MG63 (cell line): Measurements from ENCODE around the gene MYO18B. TPM values are rescaled to one million over a fixed set of nuclear protein-coding genes. Genes with fewer than 3 reads are reported as not detected.

Experiments
- DNase-seq: peaks from one replicate; pipeline ENCODE4 v3.0.0-alpha.2; 2020
- H3K27me3 ChIP-seq: fragments of 250-450 bp; sonication (Bioruptor Pico); 2 replicates; pipeline ENCODE4 v1.5.1; 2020; ENCODE audit warnings: mild to moderate bottlenecking, moderate library complexity
- H3K36me3 ChIP-seq: fragments of 250-450 bp; sonication (Bioruptor Pico); 2 replicates; pipeline ENCODE4 v1.5.1; 2020; ENCODE audit warnings: mild to moderate bottlenecking, moderate library complexity
- H3K4me3 ChIP-seq: fragments of 250-450 bp; sonication (Bioruptor Pico); 2 replicates; pipeline ENCODE4 v1.5.1; 2020; ENCODE audit warnings: mild to moderate bottlenecking, moderate library complexity
- H3K9me3 ChIP-seq: fragments of 250-450 bp; sonication (Bioruptor Pico); 2 replicates; pipeline ENCODE4 v1.5.1; 2020; ENCODE audit warnings: mild to moderate bottlenecking, moderate library complexity
- total RNA-seq: library from RNA; depleted of rRNA; stranded (reverse); fragments of >200 nt; shearing (Covaris generic); gene quantifications from 2 replicates; pipeline ENCODE4 v1.2.3, GENCODE V29; 2014; ENCODE audit warnings: low replicate concordance

MYO18B gene
- total RNA-seq, 1 experiment from 2014 or later: not detected

DNA sequence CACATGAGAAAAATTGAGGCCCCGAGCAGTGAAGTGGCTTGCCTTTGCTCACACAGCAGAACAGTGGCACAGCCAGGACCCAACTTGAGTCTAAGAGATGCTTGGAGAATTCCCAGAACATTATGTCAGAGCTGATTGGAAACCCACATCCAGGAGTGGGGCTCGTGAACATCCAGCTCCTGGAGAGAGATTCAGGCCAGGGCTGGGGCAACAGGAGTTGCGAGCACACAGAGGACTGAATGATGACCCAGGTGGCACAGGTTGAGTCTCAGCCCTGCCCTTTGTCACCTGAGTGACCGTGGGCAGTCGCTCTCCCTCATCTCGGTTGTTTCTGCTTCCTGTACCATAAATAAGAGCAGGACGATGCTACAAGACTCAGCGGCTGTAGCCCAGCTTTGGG is 102.6 kb downstream of the MYO18B start:
- H3K27me3 ChIP-seq: no peaks in the 10 kb centered on the region
- H3K4me3 ChIP-seq: no peak overlapping the region
- no peaks in the 10 kb centered on the region for H3K9me3 ChIP-seq
- no peak for DNase-seq
- no peaks in the 10 kb centered on the region for H3K36me3 ChIP-seq

DNA sequence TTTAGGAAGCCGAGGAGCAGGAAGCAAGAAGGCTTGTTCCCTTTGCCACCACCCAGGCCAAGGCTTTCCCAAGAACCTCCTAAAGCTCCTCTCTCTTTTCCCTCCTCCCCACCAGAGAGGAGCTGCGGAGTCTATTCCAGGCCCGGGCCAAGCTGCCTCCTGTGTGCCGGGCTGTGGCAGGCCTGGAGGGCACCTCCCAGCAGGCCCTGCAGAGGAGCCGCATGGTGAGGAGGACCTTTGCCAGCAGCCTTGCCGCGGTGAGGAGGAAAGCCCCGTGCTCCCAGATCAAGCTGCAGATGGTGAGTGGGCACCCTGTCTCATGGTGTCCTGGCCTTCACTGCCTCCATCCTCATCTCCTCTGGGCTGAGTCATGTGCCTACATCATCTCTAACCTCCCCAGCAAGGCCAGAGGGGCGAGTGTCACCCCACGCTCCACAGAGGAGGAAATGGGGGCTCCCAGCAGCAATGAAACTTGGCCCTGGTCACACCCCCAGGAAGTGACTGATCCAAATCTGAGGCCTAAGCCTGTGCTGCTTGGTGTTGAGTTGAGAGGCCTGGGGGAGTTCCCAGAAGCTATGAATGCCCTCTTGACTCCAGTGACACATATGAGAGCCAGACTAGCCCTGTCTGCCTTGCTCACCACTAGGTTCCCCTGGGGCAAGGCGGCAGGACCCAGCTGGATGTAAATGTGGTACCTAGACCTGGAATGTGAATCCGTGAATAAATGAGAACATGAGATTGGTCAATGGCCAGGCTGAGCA is 104.2 kb downstream of the MYO18B start:
- no peaks in the 10 kb centered on the region for H3K9me3 ChIP-seq
- no peaks in the 10 kb centered on the region for H3K27me3 ChIP-seq
- no peaks in the 10 kb centered on the region for H3K36me3 ChIP-seq
- DNase-seq: peak; percentile 18
- no peak overlapping the region for H3K4me3 ChIP-seq

DNA sequence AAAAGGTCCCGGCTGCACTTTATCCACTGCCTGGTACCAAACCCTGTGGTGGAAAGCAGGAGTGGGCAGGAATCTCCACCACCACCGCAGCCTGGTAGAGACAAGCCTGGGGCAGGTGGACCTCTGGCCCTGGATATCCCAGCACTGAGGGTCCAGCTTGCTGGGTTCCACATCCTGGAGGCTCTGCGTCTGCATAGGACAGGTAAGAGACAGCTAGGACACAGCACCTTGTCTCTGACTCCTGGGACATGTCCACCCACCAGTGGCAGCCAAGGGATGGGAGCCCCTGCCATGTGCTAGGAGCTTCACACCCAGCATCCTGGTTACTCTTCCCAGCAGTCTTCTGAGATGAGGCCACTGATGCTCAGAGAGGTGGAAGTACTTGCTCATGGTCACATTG is 105.5 kb downstream of the MYO18B start:
- no peak for DNase-seq
- no peaks in the 10 kb centered on the region for H3K36me3 ChIP-seq
- no peaks in the 10 kb centered on the region for H3K9me3 ChIP-seq
- no peak overlapping the region for H3K4me3 ChIP-seq
- no peaks in the 10 kb centered on the region for H3K27me3 ChIP-seq

DNA sequence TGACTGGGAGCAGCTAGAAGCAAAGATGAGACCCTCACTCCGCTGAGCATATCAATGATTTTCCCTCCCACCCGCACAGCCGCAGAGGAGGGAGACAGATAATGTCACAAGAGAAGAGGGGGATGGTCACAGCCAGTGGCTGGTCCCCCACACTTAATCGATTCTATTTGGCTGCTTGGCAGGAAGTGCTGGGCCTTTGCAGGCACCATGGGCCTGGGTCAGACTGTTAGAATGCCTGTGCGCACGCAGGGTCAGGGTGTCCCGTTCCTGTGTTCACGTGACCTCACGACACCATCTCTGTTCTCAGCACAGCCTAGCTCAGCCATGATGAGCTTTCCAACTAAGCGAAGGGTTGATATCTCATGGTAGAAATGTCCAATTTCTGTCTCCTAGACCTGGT is 107.0 kb downstream of the MYO18B start:
- H3K9me3 ChIP-seq: no peaks in the 10 kb centered on the region
- H3K4me3 ChIP-seq: no peak overlapping the region
- DNase-seq: no peak
- H3K36me3 ChIP-seq: no peaks in the 10 kb centered on the region
- H3K27me3 ChIP-seq: no peaks in the 10 kb centered on the region

DNA sequence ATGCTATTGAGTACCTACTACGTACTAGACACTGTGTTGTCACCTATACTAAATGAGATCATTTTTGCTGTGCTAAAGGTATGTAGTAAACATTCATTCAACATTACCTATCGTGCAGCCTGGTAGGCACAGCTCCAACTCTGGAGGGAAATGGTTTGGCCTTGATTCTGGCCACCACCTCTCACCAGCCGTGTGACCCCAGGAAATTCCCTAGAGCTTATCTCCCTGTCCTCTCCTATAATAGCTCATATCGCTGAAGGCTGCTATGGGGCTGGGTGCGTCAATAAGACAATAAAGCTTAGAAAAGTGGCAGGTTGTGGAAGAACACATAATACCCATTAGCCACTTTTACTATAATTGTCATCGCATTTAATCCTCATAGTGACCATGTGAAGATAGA is 107.5 kb downstream of the MYO18B start:
- H3K4me3 ChIP-seq: no peak overlapping the region
- no peaks in the 10 kb centered on the region for H3K36me3 ChIP-seq
- H3K27me3 ChIP-seq: no peaks in the 10 kb centered on the region
- DNase-seq: no peak
- H3K9me3 ChIP-seq: no peaks in the 10 kb centered on the region

DNA sequence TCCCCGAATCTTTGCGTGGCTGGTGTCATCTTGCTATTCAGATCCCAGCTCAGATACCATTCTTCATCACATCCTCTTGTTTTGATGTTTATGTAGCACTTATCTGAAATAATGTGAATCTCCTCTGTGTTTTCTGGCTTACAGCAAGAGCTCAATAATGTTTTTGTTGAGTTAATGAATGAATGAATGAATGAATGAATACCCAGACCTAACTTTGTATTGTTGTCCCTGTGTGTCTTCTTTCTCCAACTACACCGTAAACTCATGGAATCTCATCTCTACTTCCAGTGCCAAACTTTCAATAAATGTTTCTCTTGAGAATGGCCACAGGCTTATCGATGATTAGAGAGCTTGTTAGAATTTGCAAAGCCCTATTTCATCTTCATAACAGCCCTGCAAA is 110.2 kb downstream of the MYO18B start:
- Histone ChIP-seq H3K9me3 (no peaks in the 10 kb centered on the region), H3K27me3 (no peaks in the 10 kb centered on the region), H3K36me3 (no peaks in the 10 kb centered on the region), H3K4me3 (no peak overlapping the region)
- no peak for DNase-seq

DNA sequence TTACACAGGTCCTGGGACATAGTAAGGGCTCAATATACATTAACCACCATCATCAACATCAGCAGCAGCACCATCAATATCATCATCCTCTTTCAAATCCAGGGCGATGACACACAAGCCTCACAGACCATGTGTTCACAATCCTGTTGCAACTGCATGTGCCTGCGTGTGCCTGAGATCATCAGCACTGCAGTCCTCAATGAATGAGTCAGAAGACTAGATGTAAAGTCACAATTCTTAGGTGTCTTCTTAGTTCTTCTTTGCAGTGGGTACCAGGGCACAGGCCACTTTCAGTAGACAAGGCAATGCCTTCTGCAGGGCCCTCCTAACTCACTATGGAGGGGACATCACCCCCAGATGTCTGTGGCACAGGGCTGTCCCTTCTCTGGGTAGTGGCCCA is 111.1 kb downstream of the MYO18B start:
- Histone ChIP-seq H3K36me3 (no peaks in the 10 kb centered on the region), H3K4me3 (no peak overlapping the region), H3K27me3 (no peaks in the 10 kb centered on the region), H3K9me3 (no peaks in the 10 kb centered on the region)
- peak; percentile 23 for DNase-seq

DNA sequence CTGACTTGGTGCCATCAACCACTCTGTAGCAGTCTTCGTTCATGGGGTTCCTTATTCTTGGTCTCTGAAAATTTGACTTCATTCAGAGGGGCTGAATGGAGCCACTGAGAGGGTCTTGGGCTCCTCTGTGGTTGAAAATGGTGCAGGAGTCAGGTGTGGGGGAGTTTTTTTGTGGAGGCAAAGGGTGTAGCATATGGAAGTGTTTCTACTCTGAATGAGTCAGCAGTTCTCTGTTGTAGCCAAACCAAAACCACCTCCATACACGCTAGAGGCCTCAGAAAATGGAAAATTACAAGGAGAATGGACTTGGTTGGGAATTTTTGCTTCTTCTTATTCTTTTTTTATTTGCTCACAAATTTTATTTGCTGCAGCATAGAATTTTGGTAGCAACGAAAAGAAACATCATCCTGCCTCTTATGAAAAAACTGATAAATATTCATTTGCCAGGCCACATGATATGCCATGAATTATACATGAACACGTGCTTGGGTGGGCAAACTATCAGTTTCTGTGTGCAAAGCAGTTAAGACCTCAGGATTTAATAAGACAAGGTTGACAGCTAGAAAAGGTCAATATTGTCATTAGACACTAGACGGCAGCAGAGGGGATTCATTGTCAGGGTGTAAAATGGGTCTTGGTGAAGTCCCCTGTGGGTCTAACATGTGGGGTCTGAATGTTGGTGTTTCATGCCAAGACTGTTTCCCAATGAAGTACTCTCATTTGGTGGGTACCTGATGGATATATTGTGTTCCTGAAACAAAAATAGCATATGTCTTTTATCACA is 111.7 kb downstream of the MYO18B start:
- H3K9me3 ChIP-seq: no peaks in the 10 kb centered on the region
- H3K36me3 ChIP-seq: no peaks in the 10 kb centered on the region
- H3K4me3 ChIP-seq: no peak overlapping the region
- no peaks in the 10 kb centered on the region for H3K27me3 ChIP-seq
- no peak for DNase-seq

DNA sequence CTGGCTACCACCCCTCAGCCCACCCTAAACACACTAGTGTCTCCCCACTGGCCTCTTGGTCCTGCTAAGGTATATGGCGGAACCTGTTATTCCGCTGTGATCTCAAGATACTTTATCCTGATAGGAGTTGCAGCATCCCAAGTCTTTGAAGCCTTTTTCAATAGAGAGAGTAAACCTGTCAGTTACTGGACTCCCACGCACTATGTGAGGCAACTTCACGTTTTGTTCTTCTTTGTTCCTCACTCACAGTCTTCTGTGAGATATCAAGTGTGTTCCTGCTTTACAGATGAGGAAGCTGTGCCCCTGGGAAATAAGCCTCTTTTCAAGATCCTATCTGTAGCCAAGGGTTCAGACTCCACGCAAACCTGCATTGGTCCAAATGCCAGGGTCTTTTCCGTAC is 127.8 kb downstream of the MYO18B start:
- no peak for DNase-seq
- Histone ChIP-seq H3K9me3 (no peaks in the 10 kb centered on the region), H3K4me3 (no peak overlapping the region), H3K36me3 (no peaks in the 10 kb centered on the region), H3K27me3 (peaks cover 2% of the 10 kb centered on the region)

DNA sequence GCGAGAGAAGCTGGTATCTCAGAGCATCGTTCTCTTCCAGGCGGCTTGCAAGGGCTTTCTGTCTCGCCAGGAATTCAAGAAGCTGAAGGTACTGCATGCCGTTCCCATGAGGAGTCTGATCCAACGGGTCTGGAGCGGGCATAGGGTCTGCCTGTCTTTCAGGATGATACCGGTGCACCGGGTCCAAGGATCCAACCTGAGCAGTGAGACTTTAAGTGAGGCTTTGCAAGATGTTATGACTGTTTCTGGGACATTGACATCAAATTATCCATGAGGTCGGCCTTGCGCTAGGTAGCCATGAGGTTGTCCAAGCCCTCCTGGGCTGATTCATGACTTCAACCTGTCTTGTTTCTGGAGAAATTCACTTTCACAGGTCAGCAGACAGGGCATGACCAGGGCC is 132.3 kb downstream of the MYO18B start:
- peaks cover 11% of the 10 kb centered on the region for H3K27me3 ChIP-seq
- H3K4me3 ChIP-seq: no peak overlapping the region
- no peaks in the 10 kb centered on the region for H3K36me3 ChIP-seq
- DNase-seq: no peak
- no peaks in the 10 kb centered on the region for H3K9me3 ChIP-seq

DNA sequence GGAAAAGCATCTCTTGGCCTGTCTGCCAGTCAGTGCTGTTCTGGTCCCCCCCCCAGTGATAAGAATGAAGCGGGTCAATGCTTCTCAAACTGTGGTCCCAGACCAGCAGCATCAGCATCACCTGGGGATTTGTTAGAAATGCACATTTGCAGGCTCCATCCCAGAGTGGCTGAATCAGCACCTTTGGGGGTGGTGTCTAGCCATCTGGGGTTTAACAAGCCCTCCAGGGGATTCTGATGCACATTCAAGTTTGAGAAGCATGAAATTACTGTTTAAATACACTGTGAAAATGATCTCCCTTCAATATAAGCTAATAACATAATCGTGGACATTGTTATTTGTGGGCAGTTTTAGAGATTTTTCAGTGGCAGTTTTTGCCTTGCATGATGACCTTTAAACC is 133.5 kb downstream of the MYO18B start:
- Histone ChIP-seq H3K9me3 (no peaks in the 10 kb centered on the region), H3K4me3 (no peak overlapping the region), H3K36me3 (no peaks in the 10 kb centered on the region), H3K27me3 (peaks cover 11% of the 10 kb centered on the region)
- DNase-seq: no peak

DNA sequence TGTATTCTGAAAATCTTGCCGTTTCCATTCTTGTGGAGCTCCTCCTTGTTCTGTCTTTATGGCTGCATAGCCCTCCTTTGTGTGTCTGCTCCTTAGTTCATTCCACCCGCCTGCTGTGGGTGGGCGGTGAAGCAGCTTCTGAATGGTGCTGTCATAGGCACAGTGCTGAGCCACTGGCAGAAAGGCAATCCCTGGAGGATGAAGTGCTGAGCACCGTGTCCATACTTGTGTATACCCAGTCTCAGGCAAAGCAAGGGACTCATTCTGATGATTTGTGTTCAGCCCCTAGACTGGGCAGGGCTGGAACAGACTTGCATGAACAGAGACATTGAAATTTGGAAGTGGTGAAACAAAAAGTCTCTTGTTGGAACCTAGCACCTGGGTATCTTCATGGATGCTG is 134.9 kb downstream of the MYO18B start:
- DNase-seq: no peak
- H3K36me3 ChIP-seq: no peaks in the 10 kb centered on the region
- no peak overlapping the region for H3K4me3 ChIP-seq
- H3K9me3 ChIP-seq: no peaks in the 10 kb centered on the region
- H3K27me3 ChIP-seq: peaks cover 14% of the 10 kb centered on the region

DNA sequence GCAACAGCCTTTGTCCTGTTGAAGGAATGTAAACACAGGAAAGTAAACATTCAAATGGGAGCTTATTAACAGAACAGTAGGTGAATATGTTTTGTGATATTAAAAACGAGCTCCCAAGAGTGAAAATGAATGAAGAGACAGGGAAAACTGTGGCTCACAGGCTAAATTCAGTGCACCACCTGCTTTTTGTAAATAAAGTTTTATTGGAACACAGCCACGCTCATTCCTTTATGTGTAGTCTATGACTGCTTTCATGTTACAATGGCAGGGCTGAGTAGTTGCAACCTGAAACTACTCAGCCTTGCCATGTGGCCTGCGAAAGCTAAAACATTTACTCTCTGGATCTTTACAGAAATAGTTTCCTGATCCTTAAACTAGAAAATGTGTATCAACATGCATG is 136.9 kb downstream of the MYO18B start:
- H3K36me3 ChIP-seq: no peaks in the 10 kb centered on the region

DNA sequence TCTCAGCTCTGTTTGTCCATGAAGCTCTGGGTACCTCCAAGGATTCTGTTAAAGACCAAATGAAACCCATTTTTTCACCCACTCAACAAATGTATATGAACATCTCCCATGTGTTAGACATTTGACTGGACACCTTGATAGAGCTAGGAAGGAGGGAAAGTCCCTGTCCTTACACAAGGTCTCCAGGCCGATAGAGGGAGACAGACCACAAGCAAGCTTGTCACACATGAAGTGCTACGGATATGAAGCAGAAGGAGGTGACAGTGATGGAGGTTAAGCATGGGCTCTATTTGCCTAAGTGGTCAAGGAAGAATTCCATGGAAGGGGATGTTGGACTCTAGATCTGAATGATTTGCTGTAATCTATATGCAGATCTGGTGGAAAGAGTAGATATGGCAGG is 138.5 kb downstream of the MYO18B start:
- Histone ChIP-seq H3K4me3 (no peak overlapping the region), H3K27me3 (peaks cover 14% of the 10 kb centered on the region), H3K9me3 (no peaks in the 10 kb centered on the region), H3K36me3 (no peaks in the 10 kb centered on the region)
- no peak for DNase-seq

More for the DNA sequence above, 136.9 kb downstream of the MYO18B start:
- DNase-seq: no peak
- H3K27me3 ChIP-seq: peaks cover 14% of the 10 kb centered on the region
- H3K4me3 ChIP-seq: no peak overlapping the region
- no peaks in the 10 kb centered on the region for H3K9me3 ChIP-seq

DNA sequence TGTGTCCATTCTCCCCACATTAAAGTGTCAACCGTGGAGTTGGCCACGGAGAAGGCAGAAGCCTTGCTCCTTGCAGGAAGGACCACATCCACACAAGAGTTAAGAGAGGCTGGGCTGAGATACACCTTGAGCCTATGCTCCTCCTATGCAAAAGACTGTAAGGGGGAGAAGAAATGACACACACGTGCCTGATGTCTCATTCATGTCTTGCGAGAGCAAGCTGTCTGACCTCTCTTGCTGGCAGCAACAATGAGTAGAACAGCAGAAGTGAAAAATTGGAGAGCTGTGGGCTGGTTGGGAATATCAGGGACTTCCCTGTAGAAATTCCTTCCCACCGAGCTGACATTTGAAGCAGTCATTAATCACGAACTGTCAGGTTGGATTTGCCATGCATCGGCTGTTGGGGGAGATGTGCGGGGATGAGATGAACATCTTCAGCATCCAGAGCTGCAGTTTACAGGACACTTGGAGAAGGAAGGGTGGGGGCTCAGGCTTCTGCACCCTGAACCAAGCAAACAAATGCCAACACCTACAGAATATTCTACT is 139.3 kb downstream of the MYO18B start:
- Histone ChIP-seq H3K27me3 (peaks cover 12% of the 10 kb centered on the region), H3K36me3 (no peaks in the 10 kb centered on the region), H3K4me3 (no peak overlapping the region), H3K9me3 (no peaks in the 10 kb centered on the region)
- no peak for DNase-seq

DNA sequence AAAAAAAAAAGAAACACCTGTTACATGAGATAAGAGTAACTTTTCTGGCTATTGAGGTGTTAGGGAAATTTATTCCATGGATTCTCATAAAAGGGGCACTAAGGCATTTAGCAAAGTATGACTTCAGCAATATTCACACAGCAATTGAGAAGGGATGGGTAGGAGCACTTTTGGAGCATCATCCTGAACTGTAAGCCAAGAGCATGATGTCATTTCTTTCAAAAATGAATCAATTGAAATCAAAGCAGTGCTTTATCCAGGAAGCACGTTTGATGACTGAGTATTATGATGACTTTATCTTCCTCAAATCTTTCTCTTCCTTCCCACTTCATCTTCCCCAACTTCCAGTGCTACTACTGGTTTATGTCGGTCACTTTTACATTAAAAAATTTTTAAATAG is 140.4 kb downstream of the MYO18B start:
- no peaks in the 10 kb centered on the region for H3K36me3 ChIP-seq
- no peak overlapping the region for H3K4me3 ChIP-seq
- H3K27me3 ChIP-seq: peaks cover 12% of the 10 kb centered on the region; the same call in 1 of the 2 replicates
- H3K9me3 ChIP-seq: no peaks in the 10 kb centered on the region
- DNase-seq: no peak

DNA sequence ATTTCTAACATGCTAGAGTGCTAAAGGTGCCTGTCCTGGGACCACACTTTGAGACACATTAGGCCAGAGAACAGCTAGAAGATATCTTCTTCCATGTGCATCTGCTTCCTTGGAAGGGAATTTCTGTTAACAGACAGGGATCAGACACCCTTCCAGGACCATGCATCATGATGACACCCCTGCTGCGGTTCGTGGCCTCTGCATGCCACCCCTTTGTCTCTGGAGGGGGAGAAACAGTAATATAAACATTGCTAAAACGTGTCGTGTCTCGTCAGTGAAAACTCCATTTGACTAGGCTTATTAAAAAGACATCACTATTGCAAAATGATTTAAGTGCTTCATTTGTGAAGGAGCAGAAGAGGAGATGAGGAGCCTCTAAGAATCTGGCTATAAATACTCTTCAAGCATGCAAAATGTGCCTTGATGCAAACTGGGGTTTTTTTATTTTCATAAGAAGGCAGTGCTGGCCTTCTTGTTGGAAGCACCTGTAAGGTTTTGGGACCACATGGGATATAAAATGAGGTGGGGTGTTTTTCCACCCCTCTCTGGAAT is 141.6 kb downstream of the MYO18B start:
- Histone ChIP-seq H3K9me3 (no peaks in the 10 kb centered on the region), H3K36me3 (no peaks in the 10 kb centered on the region), H3K27me3 (peaks cover 5% of the 10 kb centered on the region; the same call in 1 of the 2 replicates), H3K4me3 (no peak overlapping the region)
- no peak for DNase-seq
